NCI-H146 treated with DMSO at 0.1 percent for 48 hours (cell line): ENCODE results near the gene TOM1.

Experiments used
- DNase-seq: peaks from one replicate; lab custom pipeline; 2025; ENCODE audit not compliant: unreplicated experiment; lab: John Stamatoyannopoulos, UW

The TOM1 gene

DNA sequence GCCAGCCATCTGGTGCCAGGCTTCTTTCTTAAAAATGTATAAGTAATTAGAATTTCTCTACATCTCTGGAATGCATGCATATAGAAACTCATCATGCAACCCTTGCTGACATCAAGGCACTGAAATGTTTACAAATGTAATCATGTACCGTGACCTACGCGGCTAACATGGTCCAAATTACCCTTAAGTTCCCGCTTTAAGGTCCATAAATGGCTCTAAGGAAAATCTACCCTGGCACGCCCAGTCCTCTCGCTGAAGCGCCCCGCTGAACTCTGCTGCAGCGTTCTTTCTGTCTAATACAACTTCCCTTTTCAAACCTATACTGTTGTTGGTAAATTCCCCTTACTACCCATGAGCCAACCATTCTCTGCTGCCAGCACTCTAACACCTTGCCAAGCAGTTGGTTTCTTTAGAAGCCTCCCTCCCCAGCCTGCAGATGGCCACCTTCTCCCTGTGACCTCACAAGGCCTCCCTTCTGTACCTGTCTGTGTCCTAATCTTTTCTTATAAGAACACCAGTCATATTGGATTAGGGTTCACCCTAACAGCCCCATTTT lies 67.7 kb downstream of the TOM1 start:
- no peak for DNase-seq

DNA sequence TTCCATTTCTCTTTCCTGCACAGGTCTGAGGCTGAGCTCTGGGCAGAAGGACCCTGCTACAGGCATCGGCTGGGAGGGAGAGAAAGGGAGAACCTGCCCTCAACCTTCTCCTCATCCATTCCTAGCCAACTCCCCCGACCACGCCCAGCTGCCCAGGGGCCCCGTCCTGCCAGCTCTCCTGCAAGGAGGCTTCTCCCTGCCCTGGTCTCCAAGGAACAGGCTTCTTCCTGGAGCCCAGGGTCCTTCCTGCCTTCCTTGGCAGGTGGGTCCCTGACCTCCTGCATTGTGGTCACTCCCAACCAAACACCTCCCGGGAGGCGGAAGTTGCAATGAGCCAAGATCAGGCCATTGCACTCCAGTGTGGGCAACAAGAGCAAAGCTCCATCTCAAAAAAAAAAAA lies 68.7 kb downstream of the TOM1 start:
- DNase-seq, result no peak

DNA sequence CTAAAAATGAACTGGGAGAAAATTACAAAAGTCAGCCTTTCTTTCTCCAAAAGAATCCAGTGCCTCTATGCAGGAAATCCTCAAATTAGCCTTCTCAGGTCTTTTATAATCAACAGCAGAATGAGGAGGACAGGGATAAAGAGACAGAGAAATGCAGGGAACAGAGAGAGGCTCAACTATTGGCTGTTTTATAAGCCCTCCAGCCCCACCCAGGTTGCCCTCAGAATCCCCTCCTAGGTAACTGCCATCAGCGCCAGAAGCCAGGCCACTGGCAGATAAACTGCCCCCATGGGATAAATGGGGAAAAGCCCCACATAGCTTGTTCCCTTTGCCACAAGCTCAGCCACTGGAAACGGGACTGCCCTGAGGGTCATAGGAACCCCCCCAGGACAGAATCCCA lies 70.3 kb downstream of the TOM1 start:
- DNase-seq, result no peak

DNA sequence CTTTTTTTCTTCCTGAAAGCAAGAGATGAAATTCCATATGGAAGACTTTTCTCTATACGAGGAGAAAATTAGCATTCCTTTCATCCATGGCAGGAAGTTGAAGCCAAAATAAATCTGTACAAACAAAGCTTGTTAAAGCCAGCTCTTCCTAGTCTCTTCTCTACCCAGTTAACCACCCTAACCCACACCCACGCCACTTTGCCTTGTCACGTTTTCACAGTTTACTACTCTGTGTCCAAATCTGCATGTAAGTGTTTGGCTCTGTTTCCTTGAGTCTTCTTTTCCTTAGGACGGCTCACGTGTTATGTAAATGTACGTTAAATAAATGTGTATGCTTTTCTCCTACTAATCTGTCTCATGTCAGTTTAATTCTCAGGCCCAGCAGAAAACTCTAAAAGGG lies 74.1 kb downstream of the TOM1 start:
- no peak for DNase-seq

DNA sequence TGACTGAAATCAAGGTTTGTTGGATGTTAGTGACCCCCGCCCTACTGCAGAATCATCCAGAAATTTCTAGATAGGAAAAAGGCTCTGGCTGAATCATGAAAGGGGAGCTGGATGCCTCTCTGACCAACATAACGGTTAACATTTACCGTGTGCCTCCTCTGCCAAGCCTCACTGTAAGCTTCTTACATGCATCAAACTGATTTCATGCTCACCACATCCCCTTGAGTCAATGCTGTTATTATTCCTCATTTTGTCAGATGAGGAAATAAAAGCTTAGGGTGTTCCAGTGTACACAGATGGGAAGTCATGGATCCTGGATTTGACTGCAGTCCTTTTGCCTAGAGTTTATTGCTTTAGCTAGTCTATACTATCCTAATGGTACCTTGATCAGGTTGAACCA lies 75.3 kb downstream of the TOM1 start:
- no peak for DNase-seq

DNA sequence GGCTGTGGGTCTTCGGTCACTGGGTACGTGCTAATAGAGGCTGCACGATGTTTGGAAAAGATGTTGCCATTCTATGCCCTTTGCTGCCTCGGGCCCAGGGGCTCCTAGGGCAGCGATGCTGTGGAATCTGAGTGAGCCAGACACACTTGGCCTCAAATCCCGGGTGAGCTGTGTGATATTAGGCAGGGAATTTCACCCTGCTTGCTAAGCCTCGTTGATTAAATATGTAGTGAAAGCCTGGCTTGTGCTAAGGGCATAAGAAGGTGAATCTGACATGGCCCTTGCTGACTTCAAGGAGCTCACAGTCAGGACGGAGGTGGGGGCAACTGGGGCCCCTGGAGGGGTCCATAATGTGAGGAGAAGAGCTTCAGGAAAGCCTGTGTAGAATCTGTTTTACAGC lies 75.8 kb downstream of the TOM1 start:
- no peak for DNase-seq

DNA sequence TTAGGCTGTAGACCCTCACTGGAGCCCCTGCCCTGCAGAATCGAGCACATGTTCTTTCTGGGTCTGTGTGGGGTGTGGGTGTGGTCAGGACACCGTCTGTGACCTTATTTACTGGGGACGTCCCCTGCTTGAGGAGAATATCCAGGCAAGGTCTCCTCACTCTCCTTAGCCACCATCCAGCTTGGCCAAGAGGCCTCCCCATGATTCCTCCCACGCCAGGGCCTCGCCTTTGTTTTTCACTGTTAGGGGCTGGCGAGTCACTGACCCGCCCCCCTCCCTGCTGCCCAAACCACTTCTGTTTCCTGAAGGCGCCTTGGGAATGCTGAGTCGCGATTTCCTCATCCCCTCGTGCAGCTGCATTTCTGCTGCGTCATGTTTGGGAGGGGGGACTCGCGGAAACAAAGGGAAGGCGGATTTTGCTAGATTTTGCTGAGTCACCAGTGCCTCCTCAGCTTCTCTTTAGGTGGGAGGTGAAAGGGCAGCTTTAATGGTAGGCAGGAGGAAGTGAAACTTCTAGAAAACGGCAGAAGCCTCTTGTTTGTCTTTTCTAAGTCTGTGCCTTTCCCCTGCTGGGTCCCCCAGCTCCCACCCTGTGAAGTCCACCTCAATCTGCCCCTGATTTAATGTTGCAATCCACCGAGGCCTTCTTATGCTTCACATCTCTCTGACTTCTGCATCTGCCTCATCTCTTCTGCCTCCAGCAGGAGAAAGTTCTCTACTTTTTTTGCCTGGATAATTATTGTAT lies 77.2 kb downstream of the TOM1 start:
- no peak for DNase-seq

DNA sequence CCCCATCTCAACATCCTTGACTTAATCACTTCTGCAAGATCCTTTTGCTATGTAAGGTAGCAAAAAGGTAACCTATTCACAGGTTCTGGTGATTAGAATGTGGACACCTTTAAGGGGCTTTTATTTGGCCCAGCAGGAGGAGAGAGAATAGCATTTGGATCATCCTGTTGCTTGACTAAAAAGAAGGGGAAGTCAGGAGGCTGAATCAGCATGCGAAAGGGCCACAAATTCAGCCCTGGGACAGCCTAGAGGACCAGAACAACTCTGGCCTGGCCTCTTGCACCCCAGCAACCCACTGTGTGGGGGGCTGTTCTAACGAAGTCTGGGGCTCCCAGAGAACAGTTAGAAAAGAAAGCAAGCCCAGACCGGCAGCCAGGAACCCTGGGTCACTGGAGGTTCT lies 78.0 kb downstream of the TOM1 start:
- DNase-seq, result no peak

DNA sequence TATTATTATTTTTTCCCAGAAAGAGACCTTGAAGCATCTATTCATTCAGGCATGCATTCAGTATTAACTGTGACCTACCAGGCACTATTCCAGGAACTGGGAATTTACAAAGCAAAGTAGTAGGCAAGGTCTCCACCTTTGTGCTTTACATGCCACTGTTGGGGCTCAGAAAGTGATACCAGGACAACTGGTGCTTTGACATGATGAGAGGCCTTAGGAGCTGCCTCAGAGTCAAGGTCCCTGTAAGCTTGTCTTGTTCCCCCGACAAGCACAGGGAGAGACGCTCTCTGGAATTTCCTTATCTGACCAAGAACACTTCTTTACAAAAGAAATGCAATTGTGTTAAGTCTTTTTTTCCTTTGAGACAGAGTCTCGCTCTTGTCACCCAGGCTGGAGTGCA lies 78.9 kb downstream of the TOM1 start:
- no peak for DNase-seq

DNA sequence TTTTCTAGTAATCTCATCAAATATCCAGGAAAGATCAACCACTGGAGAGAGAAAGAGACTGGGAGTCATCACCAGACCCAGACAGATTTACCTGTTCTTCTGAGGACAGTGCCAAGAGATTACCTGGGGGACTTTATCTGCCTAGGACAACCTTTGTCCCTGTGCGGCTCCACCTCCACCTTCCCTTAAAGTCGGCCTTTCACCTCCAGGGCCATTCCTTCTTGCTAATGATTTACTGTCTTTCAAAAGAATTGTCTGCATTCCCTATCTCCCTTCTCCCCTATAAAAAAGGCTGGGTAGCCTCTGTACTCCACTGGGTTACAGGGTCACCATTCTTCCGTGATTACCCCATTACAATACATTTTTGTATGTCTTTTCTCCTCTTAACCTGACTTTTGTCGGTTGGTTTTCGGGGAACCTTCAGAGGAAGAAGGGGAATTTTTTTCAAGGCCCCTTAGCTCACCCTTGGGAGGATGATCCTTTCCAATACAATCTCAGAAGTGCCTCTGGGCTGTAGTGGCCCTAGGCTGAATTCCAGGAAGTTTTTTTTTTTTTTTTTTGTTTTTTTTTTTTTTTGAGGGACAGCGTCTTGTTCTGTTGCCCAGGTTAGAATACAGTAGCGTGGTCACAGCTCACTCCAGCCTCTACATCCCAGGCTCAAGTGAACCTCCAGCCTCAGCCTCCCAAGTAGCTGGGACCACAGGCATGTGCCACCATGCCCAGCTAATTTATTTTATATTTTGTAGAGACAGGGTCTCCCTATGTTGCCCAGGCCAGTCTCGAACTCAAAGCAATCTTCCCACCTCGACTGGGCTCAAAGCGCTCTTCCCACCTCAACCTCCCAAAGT lies 79.7 kb downstream of the TOM1 start:
- DNase-seq, result no peak

DNA sequence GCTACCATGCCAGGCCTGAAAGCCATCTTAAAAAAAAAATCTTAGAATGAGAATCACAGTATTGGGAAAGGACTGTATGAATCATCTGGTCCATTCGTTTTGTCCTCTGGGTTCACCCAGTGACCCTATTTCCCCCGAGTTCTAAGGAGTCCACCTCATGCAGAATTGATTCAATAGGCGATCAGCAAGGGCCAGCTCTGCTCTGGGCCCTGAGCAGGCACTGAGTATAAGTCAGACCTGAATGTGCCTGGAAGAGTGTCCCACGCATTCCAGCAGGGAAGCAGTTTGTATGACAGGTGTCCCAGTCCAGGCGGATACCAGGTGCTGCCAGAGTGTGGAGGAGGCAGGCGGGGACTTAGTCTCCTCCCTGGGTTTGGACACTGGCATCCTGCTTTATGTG lies 80.3 kb downstream of the TOM1 start:
- no peak for DNase-seq

DNA sequence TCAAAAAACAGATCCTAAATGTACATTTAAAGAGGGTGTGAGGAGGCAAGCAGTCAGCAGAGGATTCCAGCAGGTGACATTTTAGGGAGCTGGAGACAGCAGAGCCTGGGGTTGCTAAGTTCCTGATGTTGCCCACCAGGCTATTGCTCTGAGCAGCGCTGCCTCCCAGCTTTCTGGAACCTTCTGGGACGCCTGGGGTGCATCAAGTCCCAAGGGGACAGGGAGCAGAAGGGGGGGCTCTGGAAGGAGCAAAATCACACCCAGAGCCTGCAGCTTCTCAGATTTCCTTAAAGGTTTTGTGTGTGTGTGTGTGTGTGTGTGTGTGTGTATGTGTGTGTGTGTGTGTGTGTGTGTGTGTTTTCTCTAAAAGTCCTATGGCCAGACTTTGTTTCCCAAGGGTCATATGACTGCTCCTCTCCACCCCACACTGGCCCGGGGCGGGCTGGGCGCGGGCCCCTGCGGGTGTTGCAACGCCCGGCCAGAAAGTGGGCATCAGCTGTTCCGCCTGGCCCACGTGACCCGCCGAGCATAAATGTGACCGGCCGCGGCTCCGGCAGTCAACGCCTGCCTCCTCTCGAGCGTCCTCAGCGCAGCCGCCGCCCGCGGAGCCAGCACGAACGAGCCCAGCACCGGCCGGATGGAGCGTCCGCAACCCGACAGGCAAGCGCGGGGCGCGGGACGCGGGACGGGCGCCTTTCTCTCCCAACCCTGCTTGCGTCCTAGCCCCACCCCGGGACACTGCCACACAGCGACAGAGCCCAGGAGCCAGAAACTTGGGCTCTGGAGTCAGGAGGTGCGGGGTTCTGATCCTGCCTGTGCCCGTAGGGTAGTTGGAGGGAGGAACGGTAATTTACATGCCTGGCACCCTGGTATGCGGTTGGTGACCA lies 81.1 kb downstream of the TOM1 start, which contains the start of gene HMOX1:
HMOX1 (plus strand) TSS at position 560 of the 887 bp plus-strand sequence; CDS start at position 638, 78 bp downstream.
- DNase-seq, result peak; percentile 28

DNA sequence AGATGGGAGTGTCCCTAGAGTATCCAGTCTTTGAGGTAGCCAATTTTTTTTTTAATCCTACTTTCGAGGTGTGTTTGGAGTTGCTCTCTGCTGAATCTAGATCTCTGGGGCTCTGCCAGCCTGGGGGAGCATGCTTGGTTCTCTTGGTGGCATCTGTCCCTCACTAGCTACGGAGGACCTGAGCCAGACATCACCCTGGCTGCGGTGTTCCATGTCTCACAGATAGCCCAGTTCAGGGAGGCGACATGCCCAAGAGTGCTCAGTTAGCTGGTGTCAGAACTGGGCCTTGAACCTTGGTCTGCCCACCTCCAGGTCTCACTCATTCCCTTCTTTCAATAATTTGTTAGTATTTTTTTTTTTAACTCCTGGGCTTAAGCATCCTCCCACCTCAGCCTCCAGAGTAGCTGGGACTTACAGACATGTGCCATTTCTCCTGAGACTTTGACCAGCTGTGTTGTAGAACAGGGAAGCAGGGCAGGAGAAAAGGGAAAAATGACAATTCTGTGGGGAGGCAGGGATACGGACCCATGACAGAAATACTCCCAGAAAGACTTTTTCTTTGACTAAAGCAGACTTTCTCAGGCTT lies 81.8 kb downstream of the TOM1 start:
- DNase-seq, result no peak

DNA sequence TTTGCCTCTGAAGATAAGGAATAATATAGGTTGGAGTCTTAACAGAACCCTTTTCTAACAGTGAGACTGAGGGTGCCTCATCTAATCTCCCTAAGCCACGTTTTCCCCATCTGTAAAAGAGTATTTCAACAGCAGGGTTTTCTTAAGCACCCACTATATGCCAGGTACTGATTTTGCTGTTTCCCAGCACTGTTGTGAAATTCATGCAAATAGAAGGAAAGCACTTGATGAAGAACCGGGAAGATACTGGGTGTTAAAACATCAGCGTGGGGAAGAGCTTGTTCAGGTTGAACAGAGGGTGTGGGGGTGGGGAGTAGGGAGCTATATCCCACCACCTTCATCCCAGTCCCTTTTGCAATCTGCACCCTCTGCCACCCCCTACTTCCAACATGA lies 84.0 kb downstream of the TOM1 start:
- no peak for DNase-seq

DNA sequence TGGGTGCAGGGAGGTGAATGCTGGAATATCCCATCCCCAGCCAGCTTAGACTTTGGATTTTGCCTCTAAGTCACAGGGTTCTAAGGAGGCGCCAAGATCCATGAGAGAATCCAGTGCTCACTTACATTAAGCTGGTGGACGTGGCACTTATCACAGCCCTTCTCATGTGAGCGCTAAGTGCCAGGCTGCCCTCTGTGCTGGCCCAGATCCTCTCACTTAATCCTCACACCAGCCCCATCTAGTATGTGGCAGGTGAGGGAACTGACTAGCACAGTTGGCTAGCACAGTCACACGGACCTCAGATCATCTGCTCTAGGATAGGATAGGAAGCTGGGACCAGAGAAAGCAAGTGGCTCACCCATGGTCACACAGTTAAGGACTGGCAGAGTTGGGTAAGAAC lies 84.8 kb downstream of the TOM1 start:
- DNase-seq, result no peak

DNA sequence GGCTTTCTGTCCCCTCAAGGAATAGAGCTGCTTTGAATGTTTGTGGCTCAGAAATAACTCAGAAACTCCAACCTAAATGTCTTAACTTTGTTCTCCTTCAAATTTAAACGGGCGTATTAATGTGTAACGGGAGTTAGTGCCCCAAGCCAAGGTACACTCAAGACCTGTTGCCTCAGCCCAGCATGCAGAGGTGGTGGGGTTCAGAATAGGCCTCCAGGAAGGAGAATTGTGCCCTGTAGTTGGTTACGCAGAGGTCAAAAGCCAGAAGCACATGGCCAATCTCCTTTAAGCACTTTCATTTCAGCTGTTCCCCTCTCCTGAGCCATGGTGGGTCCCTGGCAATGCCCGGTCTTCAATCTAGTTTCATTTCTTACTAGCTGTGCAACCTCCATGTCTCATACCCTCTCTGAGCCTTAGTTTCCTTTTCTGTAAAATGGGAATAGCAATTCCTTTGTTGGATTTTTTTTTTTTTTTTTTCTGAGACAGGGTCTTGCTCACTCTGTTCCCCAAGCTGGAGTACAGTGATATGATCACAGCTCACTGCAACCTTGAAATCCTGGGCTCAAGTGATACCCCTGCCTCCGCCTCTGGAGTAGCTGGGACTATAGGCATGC lies 85.4 kb downstream of the TOM1 start:
- no peak for DNase-seq

DNA sequence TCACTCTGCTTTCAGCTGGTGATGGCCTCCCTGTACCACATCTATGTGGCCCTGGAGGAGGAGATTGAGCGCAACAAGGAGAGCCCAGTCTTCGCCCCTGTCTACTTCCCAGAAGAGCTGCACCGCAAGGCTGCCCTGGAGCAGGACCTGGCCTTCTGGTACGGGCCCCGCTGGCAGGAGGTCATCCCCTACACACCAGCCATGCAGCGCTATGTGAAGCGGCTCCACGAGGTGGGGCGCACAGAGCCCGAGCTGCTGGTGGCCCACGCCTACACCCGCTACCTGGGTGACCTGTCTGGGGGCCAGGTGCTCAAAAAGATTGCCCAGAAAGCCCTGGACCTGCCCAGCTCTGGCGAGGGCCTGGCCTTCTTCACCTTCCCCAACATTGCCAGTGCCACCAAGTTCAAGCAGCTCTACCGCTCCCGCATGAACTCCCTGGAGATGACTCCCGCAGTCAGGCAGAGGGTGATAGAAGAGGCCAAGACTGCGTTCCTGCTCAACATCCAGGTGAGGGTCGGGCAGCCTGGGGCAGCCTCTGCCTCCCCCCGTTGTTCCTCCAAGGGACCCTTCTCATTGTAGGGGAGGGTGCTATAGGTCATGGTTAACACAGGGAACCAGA lies 87.1 kb downstream of the TOM1 start:
- no peak for DNase-seq

DNA sequence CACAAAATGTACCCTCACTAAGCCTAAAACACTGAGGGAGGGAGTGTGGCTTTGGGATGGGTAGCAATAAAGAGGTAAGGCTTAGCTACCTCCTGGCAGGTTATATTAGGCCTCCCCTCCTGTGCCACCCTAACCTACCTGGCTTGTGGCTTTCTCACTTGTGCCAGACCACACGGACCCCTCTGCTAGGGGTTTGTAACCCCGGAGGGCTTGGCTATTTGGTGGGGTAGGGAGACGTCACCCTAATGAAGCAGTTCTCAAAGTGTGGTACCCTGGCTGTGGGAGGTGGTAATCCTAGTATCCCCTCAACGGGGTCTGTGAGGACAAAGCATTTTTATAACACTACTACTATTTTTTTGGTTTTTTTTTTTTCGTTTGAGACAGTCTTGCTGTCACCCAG lies 91.2 kb downstream of the TOM1 start:
- DNase-seq, result no peak

DNA sequence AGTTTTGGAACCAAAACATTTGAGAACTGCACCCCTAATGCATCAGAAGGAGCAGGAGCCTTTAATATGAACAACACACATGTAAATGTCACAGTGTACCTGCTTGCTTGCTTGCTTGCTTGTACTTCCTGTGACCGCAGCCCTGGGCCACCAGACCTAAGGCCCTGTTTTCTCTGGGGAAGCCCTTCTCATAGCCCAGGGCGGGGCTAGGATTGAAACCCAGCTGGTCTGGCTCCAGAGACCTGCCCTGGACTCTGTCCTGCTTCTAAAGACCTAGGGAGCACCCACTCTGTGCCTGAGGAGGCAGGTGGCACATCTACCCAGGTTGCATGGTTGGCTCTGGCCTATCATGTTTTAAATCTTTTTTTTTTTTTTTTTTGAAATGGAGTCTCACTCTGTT lies 92.7 kb downstream of the TOM1 start:
- DNase-seq, result no peak
